HG02763 (cell line): ENCODE results near the gene EPHB6.

Experiments
- ATAC-seq: cut with Tn5 transposase; IDR thresholded peaks from one replicate; pipeline ENCODE4 v1.9.1; 2021; ENCODE audit warnings: mild to moderate bottlenecking, moderate library complexity; ENCODE audit not compliant: unreplicated experiment

The EPHB6 gene

GRCh38 chr7:142916508-142916907 is 61.6 kb downstream of the EPHB6 start:
- no peak for ATAC-seq

- ATAC-seq = no peak
These were observed 62.6 kb downstream of the EPHB6 start for GRCh38 chr7:142917447-142917846.

DNA sequence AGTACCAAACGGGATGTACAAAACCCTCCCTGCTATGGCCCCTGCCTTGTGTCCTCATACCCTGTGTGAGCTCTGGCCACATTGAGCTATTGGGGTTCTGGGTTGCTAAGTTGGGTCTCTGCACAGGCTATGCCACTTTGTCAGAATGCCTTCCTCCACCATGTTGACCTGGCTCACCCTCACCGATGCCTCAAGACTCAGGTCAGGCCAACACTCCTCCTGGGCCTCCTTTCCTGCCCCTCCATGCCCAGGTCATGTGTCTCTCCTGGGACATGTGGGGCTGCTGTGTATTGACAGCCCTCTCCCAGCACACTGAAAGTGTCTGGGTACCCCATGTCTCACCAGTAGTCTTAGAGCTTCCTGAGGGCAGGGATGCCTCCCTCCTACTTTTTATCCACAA is 64.0 kb downstream of the EPHB6 start:
- ATAC-seq = no peak

DNA sequence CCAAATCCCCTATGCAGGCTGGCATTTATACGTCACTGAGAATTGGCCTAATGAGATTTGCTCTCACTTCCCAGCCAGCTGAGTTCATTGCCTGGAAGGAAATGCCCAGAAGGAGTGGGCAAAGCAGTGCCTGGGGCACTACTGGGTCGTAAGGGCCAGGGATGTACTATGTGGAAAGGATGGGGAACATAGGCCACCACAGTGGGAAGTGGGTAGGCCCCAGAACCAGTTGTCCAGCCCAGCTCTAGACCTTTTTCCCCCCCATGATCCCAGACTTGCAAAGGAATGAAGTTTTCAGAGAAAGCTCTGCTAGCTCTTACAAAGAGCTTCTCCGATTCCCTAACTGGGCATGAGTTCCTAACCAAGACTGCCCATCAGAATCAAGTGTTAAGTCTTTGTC is 64.8 kb downstream of the EPHB6 start:
- ATAC-seq = no peak
